ENCODE data around the gene PTPRM. TPM values are rescaled to one million over a fixed set of nuclear protein-coding genes. Genes with fewer than 3 reads are reported as not detected.

PTPRM gene
- total and polyA plus RNA-seq, 2 experiments from 2014 or later = 1.6 to 5.3 TPM

- no peaks in the 10 kb centered on the region for H3K36me3 Mint-ChIP-seq (ENCODE audit: low read depth)
- ATAC-seq = no peak; the same call in 2 of the 3 replicates
Measured at GRCh38 chr18:7955175-7955574, 388.1 kb downstream of the PTPRM start.

More at GRCh38 chr18:7955175-7955574, 388.1 kb downstream of the PTPRM start:
- no peak for TF ChIP-seq EZH2phosphoT487 (IDR thresholded peaks at IDR 0.05; ENCODE audit: unreplicated experiment)
- TF ChIP-seq REST (IDR thresholded peaks at IDR 0.05; ENCODE audit: unreplicated experiment) = no peak
- no peak for TF ChIP-seq CTCF (conservative IDR thresholded peaks at IDR 0.05; ENCODE audit: low read depth in 2 of 2)
- no peak for TF ChIP-seq EZH2 (IDR thresholded peaks at IDR 0.05; ENCODE audit: low read depth, unreplicated experiment)
- TF ChIP-seq POLR2AphosphoS5 (IDR thresholded peaks at IDR 0.05; ENCODE audit: low read depth) = no peak
- no peak for TF ChIP-seq ZNF462 (CRISPR knock-in tag; IDR thresholded peaks at IDR 0.05)
- no peak for TF ChIP-seq ZNF114 (CRISPR knock-in tag; IDR thresholded peaks at IDR 0.05)
- Histone ChIP-seq H3K9me2 (ENCODE audit: insufficient read depth) (no peaks in the 10 kb centered on the region), H3K27me3 (ENCODE audit: insufficient read depth) (no peaks in the 10 kb centered on the region), H3K79me2 (replicated peaks; ENCODE audit: insufficient read depth) (no peaks in the 10 kb centered on the region), H3K4me1 (ENCODE audit: insufficient read depth) (peaks cover 5% of the 10 kb centered on the region; the same call in 1 of the 2 replicates), H2AFZ (no peak overlapping the region), H3F3A (replicated peaks; ENCODE audit: low read depth) (no peaks in the 10 kb centered on the region), H3K27ac (ENCODE audit: low read depth) (no peak overlapping the region), H3K4me2 (no peak overlapping the region), H3K4me3 (no peak overlapping the region), H4K20me1 (replicated peaks; ENCODE audit: insufficient read depth) (no peaks in the 10 kb centered on the region), H3K36me3 (ENCODE audit: insufficient read depth) (no peaks in the 10 kb centered on the region)
- Mint-ChIP-seq H3K4me3 (no peak overlapping the region), H3K27ac (no peak overlapping the region), H3K9me3 (no peaks in the 10 kb centered on the region; the same call in 2 of the 3 replicates), H3K27me3 (ENCODE audit: insufficient read depth, low read depth, poor library complexity) (no peaks in the 10 kb centered on the region), H3K4me1 (peaks cover 13% of the 10 kb centered on the region)
- DNase-seq (ENCODE audit: low spot score) = no peak
